SK-N-MC (cell line): Measurements from ENCODE around the gene CHRNA5.

Source experiments
- EZH2 ChIP-seq: fragments of 200-600 bp; sonication (generic); IDR thresholded peaks from one replicate; pipeline ENCODE4 v1.6.1; 2017; ENCODE audit warnings: antibody characterized with exemption
- FOXP2 ChIP-seq: optimal IDR thresholded peaks from 2 replicates; pipeline ENCODE3; 2011; ENCODE audit warnings: mild to moderate bottlenecking, moderate library complexity; ENCODE audit not compliant: insufficient read depth; ENCODE audit errors: extremely low read length, control extremely low read depth
- POLR2AphosphoS5 ChIP-seq: IDR thresholded peaks from 2 replicates; pipeline ENCODE4 v1.6.1; 2012; ENCODE audit warnings: mild to moderate bottlenecking, low read depth, low read length, borderline replicate concordance

GRCh38 chr15:78640527-78641101, 75.3 kb downstream of the CHRNA5 start:
- TF ChIP-seq EZH2 (no peak), POLR2AphosphoS5 (no peak), FOXP2 (no peak)
